GM21825 (cell line): ENCODE measurements around the gene PDLIM5.
A peak's percentile ranks its signal among the peaks of the same experiment; 100 is the strongest.

Source experiments
- ATAC-seq: cut with Tn5 transposase; IDR thresholded peaks from one replicate; pipeline ENCODE4 v1.9.1; 2021; ENCODE audit warnings: mild to moderate bottlenecking, moderate library complexity; ENCODE audit not compliant: unreplicated experiment

PDLIM5 gene

DNA sequence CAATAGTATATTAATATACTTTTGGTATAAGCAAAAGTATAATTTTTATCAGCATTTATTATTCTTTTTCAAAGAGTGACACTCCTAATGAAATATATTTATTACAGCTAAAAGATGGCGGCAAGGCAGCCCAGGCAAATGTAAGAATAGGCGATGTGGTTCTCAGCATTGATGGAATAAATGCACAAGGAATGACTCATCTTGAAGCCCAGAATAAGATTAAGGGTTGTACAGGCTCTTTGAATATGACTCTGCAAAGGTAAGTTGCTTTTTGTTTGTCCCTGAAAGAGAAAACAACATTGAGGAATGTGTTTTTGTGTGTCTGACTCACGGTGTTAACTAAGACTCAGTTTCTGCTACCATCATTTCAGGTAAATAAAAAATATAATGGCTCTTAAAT, 71.9 kb downstream of the PDLIM5 start:
- ATAC-seq: no peak

DNA sequence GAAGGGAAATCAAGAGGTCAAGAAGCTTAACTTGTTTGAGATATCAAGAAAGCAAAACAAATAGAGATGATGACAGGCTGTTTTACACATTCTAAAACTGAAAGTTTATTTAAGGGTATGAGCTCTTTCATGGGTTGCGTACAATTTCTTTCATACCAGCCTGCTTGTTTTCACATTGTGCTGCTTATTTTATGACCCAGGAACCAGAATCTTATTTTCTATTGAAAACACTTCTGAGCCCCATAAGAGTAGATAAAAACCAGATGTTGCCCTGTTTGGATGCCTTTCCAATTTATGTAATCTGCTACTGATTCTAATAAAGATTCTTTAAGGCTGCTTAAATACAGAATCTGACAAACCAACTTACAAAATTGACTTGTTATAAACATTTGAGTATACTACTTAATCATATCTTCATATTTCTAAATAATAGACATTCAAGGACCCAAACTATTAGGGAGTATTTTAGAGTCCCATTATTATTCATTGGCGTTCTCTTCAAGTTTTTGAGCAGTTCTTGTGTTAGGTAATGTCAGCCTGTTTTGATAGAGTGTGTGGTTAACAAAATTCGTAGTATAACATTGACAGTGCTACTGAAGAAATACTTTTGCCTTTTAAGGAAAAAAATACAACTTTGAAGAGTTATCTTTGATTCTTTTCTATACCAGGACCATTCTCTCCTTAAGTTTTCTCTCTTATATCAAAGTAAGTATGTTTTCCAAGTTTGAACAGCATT, 74.4 kb downstream of the PDLIM5 start:
- peak; percentile 70 for ATAC-seq

DNA sequence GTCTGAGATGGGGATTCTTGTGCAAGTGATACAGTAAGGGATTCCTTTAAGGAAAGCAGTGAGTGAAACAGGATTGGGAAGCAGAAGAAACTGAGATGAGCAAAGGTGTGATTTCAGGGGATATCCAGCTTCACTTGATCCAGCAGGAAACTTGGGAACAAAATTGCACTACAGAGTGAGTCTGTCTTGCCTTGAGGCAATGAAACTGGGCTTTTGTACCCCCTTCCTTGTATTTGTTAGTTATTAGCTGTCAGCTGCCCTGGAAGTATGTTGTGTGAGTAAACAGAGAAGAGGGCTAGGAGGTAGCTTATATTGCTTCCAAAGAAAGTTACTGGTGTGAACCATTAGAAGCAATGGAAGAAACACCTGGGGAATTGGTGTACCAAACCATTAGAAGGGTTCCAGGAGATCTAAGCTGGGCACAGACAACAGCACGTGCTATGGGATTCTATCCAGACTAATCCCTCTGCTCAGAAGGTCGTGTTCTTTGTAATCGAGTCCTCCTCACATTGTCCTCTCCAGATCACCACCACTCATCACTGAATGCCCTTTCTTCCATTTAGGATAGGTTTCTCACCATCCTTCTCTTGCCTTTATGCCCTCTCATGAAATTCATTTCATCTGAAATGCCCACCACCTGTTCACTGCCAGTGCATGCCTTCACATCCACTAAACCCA, 76.0 kb downstream of the PDLIM5 start:
- ATAC-seq: no peak

DNA sequence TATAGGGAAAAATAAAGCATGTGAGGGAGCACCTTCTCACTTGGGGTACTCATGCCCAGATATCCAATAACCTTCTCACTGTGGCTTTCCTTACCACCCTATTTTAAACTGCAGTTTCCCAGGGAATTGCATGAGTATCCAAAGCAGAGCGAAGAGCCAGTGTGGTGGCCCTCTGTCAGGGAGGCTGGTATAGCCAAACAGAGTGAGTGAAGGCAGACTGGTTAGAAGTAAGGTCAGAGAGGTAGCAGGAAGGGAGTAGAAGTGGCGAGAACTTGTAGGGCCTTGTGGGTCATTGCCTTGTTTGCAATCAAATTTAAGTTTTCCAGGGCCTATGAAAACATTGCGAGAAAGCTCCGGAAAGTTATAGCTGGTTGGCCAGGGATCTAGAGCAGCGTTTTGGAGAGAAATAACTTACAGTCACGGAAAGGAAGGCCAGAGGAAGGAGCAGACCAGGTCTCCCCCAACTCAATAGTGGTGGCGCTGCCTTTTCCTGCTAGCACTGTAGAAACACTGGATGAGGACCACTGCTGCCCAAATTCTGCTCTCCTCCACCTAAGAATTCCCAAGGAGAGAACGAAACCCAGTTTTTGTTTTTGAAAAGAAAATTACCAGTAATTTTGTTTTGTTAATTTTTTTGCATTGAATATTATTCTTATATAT, 77.2 kb downstream of the PDLIM5 start:
- ATAC-seq: no peak

DNA sequence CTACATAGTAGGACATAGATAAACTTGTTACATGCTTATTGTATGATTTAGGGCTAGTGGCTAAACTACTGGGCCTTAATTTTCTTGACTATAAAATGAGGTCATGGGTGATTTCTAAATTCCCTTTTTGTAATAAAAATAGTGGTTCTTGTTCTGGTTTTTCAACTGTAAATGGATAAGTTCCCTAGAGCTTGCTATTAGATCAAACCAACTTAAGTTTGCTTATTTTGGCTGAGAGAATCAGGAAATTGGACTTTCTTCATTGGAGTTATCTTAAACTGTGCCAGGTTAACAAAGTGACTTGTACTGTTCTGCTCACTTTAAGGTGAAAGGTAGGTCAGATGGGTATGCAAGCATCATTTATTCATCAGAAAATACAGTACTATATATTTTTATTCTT, 78.3 kb downstream of the PDLIM5 start:
- no peak for ATAC-seq

DNA sequence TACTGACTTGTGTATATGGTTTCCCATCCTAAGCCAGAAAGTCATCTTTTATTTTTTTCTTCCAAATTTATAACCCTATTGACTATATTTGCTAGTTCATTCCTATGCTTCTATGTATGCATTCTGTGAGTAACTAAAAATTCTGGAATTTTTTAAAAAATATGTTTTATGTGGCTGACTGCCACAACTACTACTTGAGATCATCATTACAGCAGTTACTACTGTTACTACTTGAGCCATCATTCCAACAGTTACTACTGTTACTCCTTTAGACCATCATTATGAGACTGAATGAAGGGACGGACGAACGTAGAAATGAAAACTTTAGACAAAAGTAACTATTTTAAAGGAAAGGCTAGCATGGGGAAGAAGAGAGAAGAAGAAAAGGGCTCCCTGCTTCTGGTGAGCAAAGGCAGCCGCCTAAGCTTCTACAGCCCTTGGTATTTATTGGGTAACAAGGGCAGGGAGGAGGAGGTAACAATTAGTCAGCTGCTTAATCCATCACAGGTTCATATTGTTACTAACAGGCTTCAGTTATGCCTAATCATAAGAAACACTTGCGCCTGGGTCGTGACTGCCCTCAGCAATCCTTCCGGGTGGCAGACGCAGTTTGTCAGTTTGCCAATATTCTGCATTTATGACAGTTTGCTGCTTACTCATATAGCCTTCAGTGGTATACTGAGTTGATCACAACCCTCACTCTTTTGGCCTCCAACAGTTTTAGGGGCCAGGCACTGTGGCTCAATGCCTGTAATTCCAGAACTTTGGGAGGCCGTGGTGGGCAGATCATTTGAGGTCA, 80.4 kb downstream of the PDLIM5 start:
- no peak for ATAC-seq

DNA sequence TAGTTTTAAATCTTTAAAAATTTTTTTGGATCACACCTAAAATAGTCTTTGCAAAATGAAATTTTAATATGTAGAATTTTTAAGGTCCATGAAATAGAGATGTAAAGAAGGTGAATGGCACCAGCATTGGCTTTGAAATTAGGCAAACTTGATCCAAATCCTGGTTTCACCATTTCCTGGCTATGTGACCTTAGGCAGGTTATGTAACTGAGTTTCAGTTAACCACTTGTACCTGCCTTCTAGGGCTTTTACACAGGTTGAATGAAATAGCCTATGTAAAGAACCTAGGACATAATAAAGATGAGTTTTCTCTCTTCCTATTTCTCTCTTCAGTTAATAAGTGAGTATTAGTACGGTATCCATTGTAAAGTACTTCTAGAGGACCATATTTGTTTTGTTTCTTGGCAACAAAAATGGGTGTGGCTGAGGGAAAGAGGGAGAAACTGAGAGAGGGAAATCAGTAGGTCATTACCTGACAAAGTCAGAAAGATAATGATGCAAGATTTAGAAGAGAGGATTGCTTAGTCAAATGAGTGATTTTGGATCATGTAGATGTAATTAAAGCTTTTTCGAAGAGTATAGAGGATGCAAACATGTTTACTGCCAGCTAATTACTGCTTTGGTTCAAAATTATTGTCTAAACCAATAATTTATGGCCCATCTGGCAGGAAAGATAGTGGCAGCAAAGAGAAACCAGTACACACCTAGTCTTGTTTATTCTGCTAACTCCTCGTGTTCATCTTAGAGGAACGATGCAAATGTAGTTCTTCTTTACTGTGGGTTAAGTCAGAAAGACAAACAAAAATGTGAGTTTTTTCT, 81.9 kb downstream of the PDLIM5 start:
- no peak for ATAC-seq

DNA sequence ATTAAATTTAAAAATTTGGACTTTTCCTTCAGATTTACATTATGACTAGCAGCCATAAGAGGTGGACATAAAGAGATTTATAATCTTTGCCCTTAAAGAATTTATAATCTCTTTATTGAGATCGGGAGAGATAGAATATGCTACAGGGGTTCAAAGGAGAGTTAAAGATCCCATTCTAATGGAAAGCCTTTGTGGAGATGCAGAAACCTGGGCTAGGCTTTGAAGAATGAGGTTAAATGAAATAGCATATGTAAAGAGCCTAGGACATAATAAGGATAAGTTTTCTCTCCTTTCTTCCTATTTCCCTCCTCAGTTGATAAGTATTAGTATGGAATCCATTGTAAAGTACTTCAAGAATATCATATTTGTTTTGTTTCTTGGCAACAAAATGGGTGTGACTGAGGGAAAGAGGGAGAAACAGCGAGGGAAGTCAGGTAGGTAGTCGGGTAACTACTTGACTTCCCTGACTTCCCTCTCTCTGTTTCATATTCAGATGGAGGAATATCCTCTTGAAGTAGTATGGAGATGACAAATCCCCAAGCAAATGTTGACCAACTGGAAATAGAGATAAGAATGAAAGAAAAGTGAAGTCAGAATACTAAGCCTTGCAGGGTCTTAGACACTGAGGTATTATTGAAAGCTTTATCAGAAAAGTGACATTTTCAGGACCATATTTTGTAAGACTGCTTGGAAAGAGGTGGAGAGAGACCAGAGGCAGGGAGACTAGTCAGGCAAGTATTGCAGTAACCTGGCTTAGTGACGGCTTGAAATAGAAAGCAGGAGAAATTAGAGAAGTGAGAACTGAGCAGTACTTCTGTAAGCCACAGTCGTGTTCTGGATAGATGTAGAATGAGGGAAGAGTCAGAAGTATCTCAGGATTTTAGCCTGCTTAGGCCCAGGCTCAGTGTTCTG, 82.9 kb downstream of the PDLIM5 start:
- peak; percentile 93 for ATAC-seq

DNA sequence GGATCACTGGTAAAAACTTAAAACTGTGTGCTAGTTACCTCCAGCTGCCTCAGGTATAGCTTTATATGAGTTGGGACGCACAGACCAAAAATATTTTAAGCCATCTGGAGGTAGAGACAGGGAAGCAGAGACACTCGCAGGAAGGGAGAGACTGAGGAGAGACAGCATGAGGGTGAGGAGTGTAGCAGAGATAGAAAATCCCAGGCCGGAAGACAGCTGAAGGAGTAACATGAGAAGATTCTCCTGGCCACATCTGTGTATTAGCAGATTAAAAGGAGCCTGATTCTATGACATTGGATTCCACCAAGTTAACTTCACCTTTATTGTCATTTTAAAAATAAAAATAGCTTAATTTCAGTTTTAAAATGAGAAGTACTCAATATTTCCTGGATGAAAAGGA, 84.3 kb downstream of the PDLIM5 start:
- ATAC-seq: no peak

DNA sequence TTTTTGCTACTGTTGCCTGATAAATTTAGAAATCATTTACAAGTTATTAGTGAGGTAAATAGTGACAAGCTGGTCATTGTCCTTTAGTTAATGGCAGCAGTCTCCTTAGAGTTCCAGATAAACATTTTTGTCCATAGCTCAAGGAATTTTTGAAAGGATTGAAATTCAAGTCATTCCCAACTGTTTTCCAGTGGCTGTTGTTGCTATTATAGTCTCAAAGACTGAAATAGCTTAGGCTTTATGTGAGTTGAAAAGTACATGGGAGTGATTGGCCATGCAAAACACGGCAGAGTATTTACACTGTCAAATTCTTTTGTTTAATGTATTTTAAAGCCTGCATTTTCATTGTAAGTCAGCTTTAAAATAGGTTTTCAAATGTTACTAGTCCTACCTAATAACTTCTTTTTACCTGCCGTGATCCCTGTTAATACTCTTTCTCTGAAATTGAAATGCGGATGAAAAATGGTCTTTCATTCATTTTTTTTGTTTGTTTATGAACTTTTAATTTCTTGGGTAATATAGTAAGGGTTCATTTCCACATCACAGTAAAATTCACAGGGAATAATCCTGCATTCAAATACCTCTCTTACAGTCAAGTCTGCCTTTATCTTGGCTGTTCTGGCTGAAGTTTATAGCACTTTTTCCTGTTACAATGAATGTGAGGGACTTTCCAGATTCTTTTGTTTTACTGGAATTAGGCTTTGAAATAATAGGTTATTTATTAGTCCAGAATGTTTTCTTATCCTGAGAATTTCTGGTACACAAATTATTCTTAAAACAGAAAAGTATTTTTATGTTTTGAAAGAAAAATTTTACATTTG, 85.1 kb downstream of the PDLIM5 start:
- no peak for ATAC-seq

DNA sequence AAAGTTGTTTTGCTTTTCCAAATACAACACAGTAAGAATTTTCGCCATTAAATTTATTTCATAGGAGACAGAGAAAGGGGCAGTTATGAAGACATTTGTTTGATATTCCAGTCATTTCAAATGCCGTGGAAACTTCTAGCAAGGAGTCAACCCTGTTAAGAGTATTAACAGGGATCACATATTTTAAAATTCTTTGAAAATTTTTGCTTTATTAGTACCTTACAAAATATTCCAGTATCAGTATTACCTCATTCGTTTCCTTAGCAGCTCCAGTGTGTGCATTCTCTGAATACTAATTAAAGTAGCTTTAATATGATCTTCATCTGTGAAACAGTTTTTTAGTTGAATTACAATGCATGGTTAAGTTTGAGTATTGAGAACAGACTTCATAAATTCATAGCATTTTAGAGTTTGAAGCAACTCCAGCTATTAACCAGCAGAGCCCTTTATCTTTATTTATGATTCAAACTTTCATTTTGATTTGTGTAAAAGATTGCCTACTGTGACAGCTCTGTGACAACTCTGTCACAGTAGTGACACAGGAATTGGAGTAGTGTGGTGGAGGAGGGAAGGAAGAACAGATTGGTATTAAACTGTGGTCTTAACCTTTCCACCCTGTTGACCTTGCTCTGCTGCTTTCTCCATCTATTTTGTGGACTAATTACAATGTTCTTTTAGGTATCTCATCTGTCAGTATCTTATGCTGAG, 86.3 kb downstream of the PDLIM5 start:
- no peak for ATAC-seq

DNA sequence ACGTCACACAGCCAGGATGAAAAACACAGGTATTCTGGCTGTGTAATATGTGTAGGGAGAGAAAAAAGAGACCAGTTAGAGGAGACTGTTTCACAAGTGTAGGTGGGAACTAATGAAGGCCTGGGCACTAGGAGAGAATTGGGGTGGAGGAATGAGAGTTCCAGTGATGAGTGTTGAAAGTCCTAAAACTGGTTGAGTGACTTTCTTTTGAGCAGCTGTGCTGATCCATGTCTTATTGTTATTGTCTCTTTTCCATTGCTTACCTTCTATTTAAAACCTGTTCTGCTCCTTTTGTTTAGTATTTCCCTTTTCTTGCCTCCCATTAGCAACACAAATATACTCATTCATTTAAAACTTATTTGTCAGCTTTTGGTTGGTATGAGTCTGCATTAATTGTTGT, 88.7 kb downstream of the PDLIM5 start:
- no peak for ATAC-seq

DNA sequence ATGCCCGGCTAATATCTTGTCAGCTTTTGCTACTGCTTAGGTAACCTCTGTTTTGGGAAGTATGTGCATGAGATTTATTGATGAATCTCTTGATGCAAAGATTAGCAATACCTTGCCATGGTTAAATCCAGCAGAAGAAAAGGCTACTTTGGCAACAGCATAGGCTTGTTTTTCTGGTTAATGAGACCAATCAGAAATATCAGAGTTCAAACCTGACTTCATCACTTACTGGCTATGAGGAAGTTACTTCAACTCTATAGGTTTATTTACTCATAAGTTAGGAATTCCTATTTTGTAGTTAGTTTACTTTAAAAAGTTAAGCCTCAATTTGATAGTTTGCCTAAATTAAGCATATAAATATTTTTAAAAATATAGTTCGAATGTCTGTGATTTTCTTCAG, 93.1 kb downstream of the PDLIM5 start:
- no peak for ATAC-seq

DNA sequence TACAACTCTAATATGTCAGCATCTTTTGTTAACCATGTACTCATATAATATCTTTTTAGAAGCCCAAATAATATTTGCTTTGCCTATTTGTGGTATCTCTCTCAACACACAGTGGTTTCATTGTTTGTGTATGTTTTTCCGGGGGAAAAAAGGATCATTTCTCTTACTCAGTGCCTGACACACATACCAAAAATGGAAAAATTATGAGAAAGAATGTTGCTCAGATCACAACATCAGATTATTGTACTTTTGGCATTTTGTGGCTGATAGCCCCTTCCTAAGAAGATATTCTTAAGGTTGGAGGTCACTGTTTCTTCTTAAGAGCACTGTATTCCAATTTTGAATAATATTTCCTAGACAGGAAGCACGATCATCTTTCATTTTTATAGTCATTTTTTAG, 93.6 kb downstream of the PDLIM5 start:
- ATAC-seq: no peak

DNA sequence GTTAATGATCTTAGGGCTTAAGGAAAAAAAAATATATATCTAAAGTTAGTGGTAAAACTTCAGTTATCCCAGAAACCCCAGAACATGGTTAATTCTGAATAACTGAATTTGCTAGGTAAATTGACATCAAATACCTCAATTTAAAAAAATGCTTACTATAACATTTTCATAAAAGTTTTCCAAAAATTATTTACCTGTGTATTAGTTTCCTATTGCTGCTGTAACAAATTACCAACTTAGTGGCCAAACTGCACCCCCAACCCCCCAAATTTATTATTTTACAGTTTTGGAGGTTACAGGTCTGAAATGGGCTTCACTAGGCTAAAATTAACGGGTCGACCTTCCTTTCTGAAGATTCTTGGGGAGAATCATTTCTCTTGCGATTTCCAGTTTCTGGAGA, 95.2 kb downstream of the PDLIM5 start:
- no peak for ATAC-seq

DNA sequence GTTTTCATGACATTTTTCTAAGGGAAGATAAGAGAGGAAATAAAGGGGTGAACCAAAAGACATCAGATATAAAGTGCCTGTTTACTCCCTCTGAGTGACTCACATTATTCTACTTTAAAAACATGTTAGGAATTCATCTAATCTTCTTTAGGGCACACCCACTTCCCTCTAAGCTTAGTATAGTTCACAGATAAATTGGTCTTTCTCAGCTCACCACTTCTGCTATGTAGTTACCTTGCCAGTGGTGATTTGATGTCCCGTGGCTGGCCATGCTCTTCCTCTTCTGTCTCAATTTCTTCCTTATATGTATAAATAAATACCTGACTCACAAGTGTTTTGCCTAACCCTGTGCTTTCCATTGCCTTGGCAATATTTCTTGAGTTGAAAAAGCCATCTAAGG, 96.8 kb downstream of the PDLIM5 start:
- no peak for ATAC-seq

DNA sequence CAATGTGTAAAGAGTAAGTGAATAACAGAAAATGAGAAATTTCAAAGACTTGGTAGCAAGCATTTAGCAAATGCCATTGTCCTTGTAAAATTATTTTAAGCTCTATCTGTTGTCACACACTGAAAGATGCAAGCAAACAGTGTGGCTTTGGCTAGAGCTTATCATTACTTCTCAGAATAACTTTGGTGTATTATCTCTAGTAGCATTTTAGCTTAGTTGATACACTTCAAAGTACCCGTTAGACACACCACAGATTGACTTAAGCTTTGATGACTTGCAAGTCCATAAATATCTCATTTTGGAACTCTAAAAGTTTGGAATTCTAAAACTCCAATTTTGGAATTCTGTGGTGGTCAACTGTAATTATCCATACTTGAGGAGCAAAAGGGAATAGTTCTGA, 98.6 kb downstream of the PDLIM5 start:
- ATAC-seq: no peak

DNA sequence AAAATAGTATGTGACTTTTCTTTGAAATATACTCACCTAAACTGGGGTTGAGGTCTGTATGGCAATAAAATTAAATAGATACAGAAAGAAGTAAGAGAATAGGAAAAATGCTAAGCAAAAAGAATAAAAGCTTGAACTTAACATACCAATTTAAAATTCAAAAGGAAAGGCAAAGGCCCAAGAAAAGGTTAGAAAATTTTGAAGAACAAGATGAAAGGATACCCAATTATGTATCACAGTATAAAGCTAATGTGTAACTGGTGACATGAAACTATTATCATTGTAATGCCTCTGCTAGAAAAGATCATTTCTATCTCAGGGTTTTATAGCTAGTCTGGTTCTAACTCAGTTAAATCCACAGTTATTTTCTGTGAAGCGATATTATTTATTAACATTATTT, 99.1 kb downstream of the PDLIM5 start:
- no peak for ATAC-seq
